ENCODE results near the gene AKT1S1.
"Not testable (repeated sequence)": the region's sequence is repeated elsewhere in the genome, so short reads cannot be mapped to it uniquely, and the experiment has no call there.

GRCh38 chr19:49819452-49820115, 57.6 kb downstream of the AKT1S1 start:
- not testable (repeated sequence) for TF ChIP-seq CTCF (tag by site-specific recombination; IDR thresholded peaks at IDR 0.05); ZNF280C (tag by site-specific recombination; IDR thresholded peaks at IDR 0.05); YY1 (tag by site-specific recombination; IDR thresholded peaks at IDR 0.05); ZNF341 (tag by site-specific recombination; IDR thresholded peaks at IDR 0.05; ENCODE audit: low read depth); ZNF776 (tag by site-specific recombination; IDR thresholded peaks at IDR 0.05; ENCODE audit: borderline replicate concordance); ZNF266 (tag by site-specific recombination; IDR thresholded peaks at IDR 0.05; ENCODE audit: low read depth); ZIC2 (tag by site-specific recombination; IDR thresholded peaks at IDR 0.05); ZNF140 (tag by site-specific recombination; IDR thresholded peaks at IDR 0.05); ZNF292 (tag by site-specific recombination; IDR thresholded peaks at IDR 0.05; ENCODE audit: borderline replicate concordance, low read depth); TCF7L2 (IDR thresholded peaks at IDR 0.05; ENCODE audit: borderline replicate concordance, low read depth, low read length); ZNF148 (tag by site-specific recombination; IDR thresholded peaks at IDR 0.05; ENCODE audit: borderline replicate concordance); REST (tag by site-specific recombination; IDR thresholded peaks at IDR 0.05); ZNF610 (tag by site-specific recombination; IDR thresholded peaks at IDR 0.05; ENCODE audit: borderline replicate concordance)
- TF ChIP-seq, protein P1, sequence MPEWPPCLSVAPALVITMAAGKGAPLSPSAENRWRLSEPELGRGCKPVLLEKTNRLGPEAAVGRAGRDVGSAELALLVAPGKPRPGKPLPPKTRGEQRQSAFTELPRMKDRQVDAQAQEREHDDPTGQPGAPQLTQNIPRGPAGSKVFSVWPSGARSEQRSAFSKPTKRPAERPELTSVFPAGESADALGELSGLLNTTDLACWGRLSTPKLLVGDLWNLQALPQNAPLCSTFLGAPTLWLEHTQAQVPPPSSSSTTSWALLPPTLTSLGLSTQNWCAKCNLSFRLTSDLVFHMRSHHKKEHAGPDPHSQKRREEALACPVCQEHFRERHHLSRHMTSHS (tag by site-specific recombination; IDR thresholded peaks at IDR 0.05), result not testable (repeated sequence)
